Measurements from ENCODE around the gene ACTG2. TPM values are rescaled to one million over a fixed set of nuclear protein-coding genes. Genes with fewer than 3 reads are reported as not detected.

The ACTG2 gene
- total RNA-seq, 1 experiment from 2014 or later = 0.23 TPM

GRCh38 chr2:73911548-73912208 lies 18.9 kb downstream of the ACTG2 start:
- ATAC-seq = no peak
- no peak for DNase-seq (ENCODE audit: low read depth, low spot score)
- no peaks in the 10 kb centered on the region for H3K27me3 ChIP-seq (ENCODE audit: control insufficient read depth, insufficient read depth, low read length)
- TF ChIP-seq, protein P1, sequence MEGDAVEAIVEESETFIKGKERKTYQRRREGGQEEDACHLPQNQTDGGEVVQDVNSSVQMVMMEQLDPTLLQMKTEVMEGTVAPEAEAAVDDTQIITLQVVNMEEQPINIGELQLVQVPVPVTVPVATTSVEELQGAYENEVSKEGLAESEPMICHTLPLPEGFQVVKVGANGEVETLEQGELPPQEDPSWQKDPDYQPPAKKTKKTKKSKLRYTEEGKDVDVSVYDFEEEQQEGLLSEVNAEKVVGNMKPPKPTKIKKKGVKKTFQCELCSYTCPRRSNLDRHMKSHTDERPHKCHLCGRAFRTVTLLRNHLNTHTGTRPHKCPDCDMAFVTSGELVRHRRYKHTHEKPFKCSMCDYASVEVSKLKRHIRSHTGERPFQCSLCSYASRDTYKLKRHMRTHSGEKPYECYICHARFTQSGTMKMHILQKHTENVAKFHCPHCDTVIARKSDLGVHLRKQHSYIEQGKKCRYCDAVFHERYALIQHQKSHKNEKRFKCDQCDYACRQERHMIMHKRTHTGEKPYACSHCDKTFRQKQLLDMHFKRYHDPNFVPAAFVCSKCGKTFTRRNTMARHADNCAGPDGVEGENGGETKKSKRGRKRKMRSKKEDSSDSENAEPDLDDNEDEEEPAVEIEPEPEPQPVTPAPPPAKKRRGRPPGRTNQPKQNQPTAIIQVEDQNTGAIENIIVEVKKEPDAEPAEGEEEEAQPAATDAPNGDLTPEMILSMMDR (IDR thresholded peaks at IDR 0.05) = no peak
- no peak for TF ChIP-seq POLR2AphosphoS5 (IDR thresholded peaks at IDR 0.05; ENCODE audit: low read depth, low read length)
- TF ChIP-seq, protein P2, sequence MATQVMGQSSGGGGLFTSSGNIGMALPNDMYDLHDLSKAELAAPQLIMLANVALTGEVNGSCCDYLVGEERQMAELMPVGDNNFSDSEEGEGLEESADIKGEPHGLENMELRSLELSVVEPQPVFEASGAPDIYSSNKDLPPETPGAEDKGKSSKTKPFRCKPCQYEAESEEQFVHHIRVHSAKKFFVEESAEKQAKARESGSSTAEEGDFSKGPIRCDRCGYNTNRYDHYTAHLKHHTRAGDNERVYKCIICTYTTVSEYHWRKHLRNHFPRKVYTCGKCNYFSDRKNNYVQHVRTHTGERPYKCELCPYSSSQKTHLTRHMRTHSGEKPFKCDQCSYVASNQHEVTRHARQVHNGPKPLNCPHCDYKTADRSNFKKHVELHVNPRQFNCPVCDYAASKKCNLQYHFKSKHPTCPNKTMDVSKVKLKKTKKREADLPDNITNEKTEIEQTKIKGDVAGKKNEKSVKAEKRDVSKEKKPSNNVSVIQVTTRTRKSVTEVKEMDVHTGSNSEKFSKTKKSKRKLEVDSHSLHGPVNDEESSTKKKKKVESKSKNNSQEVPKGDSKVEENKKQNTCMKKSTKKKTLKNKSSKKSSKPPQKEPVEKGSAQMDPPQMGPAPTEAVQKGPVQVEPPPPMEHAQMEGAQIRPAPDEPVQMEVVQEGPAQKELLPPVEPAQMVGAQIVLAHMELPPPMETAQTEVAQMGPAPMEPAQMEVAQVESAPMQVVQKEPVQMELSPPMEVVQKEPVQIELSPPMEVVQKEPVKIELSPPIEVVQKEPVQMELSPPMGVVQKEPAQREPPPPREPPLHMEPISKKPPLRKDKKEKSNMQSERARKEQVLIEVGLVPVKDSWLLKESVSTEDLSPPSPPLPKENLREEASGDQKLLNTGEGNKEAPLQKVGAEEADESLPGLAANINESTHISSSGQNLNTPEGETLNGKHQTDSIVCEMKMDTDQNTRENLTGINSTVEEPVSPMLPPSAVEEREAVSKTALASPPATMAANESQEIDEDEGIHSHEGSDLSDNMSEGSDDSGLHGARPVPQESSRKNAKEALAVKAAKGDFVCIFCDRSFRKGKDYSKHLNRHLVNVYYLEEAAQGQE (IDR thresholded peaks at IDR 0.05; ENCODE audit: insufficient read depth in 1 of 2, low read depth in 2 of 2, low read length in 1 of 2) = no peak
- TF ChIP-seq TCF7L2 (IDR thresholded peaks at IDR 0.05; ENCODE audit: low read depth, low read length) = no peak
- TF ChIP-seq SIN3A (IDR thresholded peaks at IDR 0.05; ENCODE audit: borderline replicate concordance, insufficient read depth, low read depth, low read length) = no peak
- no peaks in the 10 kb centered on the region for H3K36me3 ChIP-seq (ENCODE audit: control insufficient read depth, insufficient read depth, low read length)
- intact Hi-C loops (cut with micrococcal nuclease; ENCODE audit: unreplicated experiment) = no loop called here
- no TSS peak for BruUV-seq (replicated peaks)
- H3K4me3 ChIP-seq (ENCODE audit: low read depth in 2 of 2, low read length in 2 of 2) = no peak overlapping the region
- POLR2A ChIA-PET = no interaction called here
- CTCF ChIA-PET = no interaction called here
- H3K9me3 ChIP-seq (ENCODE audit: control insufficient read depth, insufficient read depth, low read depth, low read length) = no peaks in the 10 kb centered on the region
- no peak overlapping the region for H3K27ac ChIP-seq (ENCODE audit: low read length)
- in situ Hi-C loops (cut with HindIII; ENCODE audit: low pct_unique_long_range_greater_than_20kb, low sequenced_read_pairs) = no loop called here
- H3K4me1 ChIP-seq (ENCODE audit: control insufficient read depth, insufficient read depth, low read length) = 0 out of 2 replicates have a peak, but pooled peaks cover 4% of the 10 kb centered on the region

DNA sequence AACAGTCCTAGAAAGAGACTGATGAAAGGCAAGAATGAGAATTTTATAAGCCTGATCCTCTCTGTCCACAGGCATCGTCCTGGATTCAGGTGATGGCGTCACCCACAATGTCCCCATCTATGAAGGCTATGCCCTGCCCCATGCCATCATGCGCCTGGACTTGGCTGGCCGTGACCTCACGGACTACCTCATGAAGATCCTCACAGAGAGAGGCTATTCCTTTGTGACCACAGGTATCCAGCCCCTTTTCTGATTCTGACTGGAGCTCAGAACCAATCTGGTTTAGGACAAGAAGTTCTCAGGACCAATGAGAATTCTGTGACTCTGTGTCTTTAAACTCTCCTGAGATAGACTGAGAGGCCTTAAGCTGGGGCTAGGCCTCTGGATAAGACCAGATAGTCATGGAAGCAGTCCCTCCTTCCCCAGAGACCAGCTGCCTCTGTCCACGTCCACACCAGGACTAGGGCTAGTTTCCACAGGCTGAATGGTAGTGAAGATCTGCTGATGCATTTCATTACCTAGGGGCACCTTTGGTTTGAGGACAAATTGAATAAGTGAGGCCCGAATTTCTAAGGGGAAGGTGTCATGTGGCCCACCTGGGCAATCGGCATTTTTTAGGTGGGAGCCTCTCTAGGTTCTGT lies 20.7 kb downstream of the ACTG2 start:
- in situ Hi-C loops (cut with HindIII; ENCODE audit: low pct_unique_long_range_greater_than_20kb, low sequenced_read_pairs) (no loop called here), intact Hi-C loops (cut with micrococcal nuclease; ENCODE audit: unreplicated experiment) (no loop called here)
- DNase-seq (ENCODE audit: low read depth, low spot score) = no peak
- H3K27me3 ChIP-seq (ENCODE audit: control insufficient read depth, insufficient read depth, low read length) = no peaks in the 10 kb centered on the region
- no peak overlapping the region for H3K27ac ChIP-seq (ENCODE audit: low read length)
- no peak overlapping the region for H3K4me3 ChIP-seq (ENCODE audit: low read depth in 2 of 2, low read length in 2 of 2)
- TF ChIP-seq, protein P2 (IDR thresholded peaks at IDR 0.05; ENCODE audit: insufficient read depth in 1 of 2, low read depth in 2 of 2, low read length in 1 of 2) = no peak
- TF ChIP-seq TCF7L2 (IDR thresholded peaks at IDR 0.05; ENCODE audit: low read depth, low read length) = no peak
- no peak for TF ChIP-seq POLR2AphosphoS5 (IDR thresholded peaks at IDR 0.05; ENCODE audit: low read depth, low read length)
- no peak for TF ChIP-seq SIN3A (IDR thresholded peaks at IDR 0.05; ENCODE audit: borderline replicate concordance, insufficient read depth, low read depth, low read length)
- TF ChIP-seq, protein P1 (IDR thresholded peaks at IDR 0.05) = no peak
- no TSS peak for BruUV-seq (replicated peaks)
- H3K36me3 ChIP-seq (ENCODE audit: control insufficient read depth, insufficient read depth, low read length) = no peaks in the 10 kb centered on the region
- no peak for ATAC-seq
- CTCF ChIA-PET = no interaction called here
- H3K4me1 ChIP-seq (ENCODE audit: control insufficient read depth, insufficient read depth, low read length) = no peaks in the 10 kb centered on the region
- POLR2A ChIA-PET = no interaction called here
- H3K9me3 ChIP-seq (ENCODE audit: control insufficient read depth, insufficient read depth, low read depth, low read length) = no peaks in the 10 kb centered on the region

Measured in Panc1 (cell line).